ENCODE data around the gene KCNJ11. TPM values are rescaled to one million over a fixed set of nuclear protein-coding genes. Genes with fewer than 3 reads are reported as not detected.

The KCNJ11 gene
- total RNA-seq, 1 donor = not detected

DNA sequence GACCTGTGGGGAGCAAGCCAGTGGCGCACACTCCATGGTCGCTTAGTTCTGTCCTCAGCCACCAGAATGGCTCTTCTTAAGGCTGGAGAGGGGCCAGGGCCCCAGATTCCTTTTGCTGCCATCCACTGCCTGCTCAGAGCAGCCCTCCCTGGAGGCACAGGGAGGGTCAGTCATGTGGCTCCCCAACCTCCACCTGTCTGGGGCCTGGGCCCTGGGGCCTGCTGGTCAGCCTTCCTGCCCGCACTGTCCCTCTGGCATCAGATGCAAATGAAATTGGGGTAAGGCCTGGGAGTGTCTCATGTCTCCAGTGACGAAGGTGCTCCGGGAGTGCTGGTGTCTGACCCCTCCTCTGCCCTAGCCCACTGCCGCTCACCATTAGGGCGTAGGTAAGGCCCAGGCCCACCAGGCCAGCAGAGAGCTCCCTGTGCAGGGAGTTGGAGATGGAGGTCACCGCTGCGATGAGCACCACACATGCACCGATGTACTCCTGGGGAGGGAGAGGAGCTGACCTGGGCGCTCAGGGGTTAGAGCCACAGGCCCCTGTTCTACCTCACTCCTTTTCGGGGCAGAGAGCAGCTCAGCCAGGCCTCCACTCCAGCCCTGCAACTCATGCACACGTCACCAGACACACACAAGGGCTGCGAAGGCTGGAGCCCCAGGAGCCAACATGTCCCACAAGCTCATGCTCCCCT is 9.0 kb upstream of the KCNJ11 start:
- H3K4me3 ChIP-seq (ENCODE audit: low read depth, low read length) = no peak overlapping the region
- TF ChIP-seq, protein P1, sequence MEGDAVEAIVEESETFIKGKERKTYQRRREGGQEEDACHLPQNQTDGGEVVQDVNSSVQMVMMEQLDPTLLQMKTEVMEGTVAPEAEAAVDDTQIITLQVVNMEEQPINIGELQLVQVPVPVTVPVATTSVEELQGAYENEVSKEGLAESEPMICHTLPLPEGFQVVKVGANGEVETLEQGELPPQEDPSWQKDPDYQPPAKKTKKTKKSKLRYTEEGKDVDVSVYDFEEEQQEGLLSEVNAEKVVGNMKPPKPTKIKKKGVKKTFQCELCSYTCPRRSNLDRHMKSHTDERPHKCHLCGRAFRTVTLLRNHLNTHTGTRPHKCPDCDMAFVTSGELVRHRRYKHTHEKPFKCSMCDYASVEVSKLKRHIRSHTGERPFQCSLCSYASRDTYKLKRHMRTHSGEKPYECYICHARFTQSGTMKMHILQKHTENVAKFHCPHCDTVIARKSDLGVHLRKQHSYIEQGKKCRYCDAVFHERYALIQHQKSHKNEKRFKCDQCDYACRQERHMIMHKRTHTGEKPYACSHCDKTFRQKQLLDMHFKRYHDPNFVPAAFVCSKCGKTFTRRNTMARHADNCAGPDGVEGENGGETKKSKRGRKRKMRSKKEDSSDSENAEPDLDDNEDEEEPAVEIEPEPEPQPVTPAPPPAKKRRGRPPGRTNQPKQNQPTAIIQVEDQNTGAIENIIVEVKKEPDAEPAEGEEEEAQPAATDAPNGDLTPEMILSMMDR (IDR thresholded peaks at IDR 0.05; ENCODE audit: insufficient read depth, low read depth, low read length) = no peak
- no peak for DNase-seq (ENCODE audit: low read depth)

DNA sequence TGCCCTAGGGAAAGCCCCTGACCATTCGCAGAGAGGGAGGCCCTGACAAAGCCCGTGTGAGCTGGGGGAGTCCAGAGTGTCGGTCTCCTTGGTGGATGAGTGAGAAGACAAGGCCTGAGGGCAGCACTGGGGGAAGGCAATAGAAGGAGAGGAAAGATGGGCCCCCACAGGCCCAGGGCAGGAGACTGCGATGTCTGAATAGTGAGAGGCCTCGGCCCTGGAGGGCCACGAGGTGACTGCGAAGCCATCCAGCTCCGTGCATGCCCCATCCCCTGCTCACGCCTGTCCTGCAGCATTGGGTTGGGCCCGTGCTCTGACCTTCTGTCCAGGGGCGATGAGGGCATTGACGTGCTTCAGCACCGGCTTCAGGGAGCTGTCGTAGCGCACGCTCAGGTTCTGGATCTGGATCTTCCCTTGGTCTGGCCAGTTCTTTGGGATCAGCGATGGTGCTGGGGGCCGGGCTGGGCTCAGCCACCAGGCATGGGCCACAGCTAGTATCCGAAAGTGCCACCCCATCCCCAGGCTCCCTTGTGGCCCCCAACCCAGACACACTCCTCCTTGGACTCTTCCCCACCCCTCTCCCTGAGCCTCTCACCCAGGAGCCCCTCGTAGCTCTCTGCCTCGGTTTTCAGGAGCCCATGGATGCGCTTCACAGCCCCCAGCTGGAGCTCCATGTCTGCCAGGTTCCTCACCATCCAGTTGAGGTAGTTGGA is 8.3 kb upstream of the KCNJ11 start:
- no peak overlapping the region for H3K4me3 ChIP-seq (ENCODE audit: low read depth, low read length)
- TF ChIP-seq, protein P1 (IDR thresholded peaks at IDR 0.05; ENCODE audit: insufficient read depth, low read depth, low read length) = no peak
- DNase-seq (ENCODE audit: low read depth) = no peak

DNA sequence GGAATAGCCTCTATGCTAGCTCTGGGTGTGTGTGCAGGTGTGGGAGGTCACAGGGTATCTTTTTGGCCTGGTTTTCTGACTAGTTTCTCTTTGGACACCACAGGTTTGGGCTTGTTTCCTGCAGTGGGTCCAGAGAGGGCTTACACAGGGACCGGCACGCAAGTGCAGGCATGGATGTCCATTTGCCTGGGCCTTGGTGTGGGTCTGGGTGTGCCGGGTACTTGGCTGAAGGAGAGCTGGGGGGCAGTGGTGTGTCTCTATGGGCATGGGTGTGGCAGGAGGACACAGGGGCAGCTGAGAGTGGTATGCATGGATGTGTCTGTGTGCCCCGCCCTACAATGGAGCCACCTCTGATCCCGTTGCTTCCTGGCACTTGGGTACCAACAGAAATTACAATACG is 7.5 kb upstream of the KCNJ11 start:
- TF ChIP-seq, protein P1 (IDR thresholded peaks at IDR 0.05; ENCODE audit: insufficient read depth, low read depth, low read length) = no peak
- no peak for DNase-seq (ENCODE audit: low read depth)
- no peak overlapping the region for H3K4me3 ChIP-seq (ENCODE audit: low read depth, low read length)

DNA sequence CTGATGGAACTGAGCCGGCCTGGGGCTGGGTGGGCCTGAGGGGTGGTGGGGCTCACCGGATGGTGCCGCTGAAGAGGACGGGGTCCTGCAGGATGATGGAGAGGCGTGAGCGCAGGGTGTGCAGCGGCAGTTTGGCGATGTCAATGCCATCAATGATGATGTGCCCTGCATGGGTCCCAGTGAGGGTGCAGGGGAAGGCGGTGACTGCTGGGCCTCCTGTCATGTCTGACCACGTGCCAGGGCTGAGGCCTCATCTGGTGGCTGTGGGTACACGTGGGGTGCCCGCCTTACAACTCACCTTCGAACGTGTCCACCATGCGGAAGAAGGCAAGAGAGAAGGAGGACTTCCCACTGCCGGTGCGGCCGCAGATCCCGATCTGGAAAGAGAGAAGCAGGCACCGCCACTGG is 7.1 kb upstream of the KCNJ11 start:
- TF ChIP-seq, protein P1 (IDR thresholded peaks at IDR 0.05; ENCODE audit: insufficient read depth, low read depth, low read length) = no peak
- no peak for DNase-seq (ENCODE audit: low read depth)
- H3K4me3 ChIP-seq (ENCODE audit: low read depth, low read length) = no peak overlapping the region

DNA sequence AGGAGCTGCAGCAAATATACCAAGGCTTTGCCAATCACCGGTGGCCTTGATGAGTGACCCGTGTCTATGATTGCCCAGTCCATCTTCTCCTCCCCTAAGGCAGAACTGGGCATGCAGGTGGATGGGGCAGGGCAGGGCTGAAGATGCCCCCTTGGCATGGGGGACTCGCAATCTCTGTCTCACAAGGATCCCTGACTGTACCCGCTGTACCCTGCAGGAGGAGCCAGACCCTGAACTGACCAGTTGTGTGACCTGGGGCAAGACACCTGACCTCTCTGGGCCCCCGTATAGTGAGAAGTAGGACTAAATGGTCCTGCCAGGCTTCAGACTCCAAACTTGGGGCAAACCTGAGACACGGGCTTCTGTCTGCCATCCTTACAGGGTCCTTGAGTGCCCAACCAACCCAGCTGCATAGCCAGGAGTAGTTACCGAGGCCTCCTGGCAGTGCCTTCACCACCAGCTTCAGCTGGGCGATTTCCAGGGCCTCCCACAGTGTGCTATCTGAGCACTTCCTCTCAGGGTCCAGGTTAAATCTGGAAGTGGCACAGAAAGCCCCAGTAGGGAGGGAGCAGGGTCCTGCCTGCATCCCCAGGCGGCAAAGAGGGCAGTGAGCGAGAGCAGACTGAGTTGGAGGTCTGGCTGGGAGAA is 6.4 kb upstream of the KCNJ11 start:
- H3K4me3 ChIP-seq (ENCODE audit: low read depth, low read length) = no peak overlapping the region
- DNase-seq (ENCODE audit: low read depth) = no peak
- TF ChIP-seq, protein P1 (IDR thresholded peaks at IDR 0.05; ENCODE audit: insufficient read depth, low read depth, low read length) = no peak

DNA sequence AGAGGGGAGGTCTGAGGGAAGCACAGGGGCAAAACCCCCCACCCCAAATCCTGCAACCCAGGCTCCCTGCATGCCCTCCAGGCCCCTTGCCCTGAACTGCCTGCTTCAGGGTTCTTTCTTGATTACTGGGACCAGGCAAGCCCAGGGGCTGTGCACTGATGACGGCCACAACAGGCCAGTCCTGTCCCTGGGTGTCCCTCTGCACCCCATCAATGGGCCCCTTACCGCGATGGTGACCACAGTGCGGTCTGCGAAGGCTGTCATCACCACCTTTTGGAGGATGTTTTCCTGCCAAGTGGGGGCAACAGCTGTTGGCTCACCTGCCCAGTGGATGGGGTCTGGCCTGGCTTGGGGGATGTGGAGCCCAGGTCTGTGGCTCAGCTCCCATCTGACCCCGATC is 5.0 kb upstream of the KCNJ11 start:
- H3K4me3 ChIP-seq (ENCODE audit: low read depth, low read length) = no peak overlapping the region
- TF ChIP-seq, protein P1 (IDR thresholded peaks at IDR 0.05; ENCODE audit: insufficient read depth, low read depth, low read length) = no peak
- DNase-seq (ENCODE audit: low read depth) = no peak
